H1 (cell line): ENCODE data around the gene SIPA1L3. TPM values are rescaled to one million over a fixed set of nuclear protein-coding genes. Genes with fewer than 3 reads are reported as not detected.

ENCODE experiments used
- ASH2L ChIP-seq: fragments of 200-600, 300-600 bp; sonication (generic); IDR thresholded peaks from one replicate; pipeline ENCODE4 v1.7.1; 2017; ENCODE audit warnings: low read length
- CBX8 ChIP-seq: fragments of 300-800, 300-1000 bp; sonication (generic); IDR thresholded peaks from 2 replicates; pipeline ENCODE4 v1.7.1; 2016; ENCODE audit warnings: low read depth, low read length, borderline replicate concordance
- CHD7 ChIP-seq: fragments of 300-600 bp; sonication (generic); IDR thresholded peaks from 2 replicates; pipeline ENCODE4 v1.7.1; 2012; ENCODE audit warnings: low read length, moderate library complexity, mild to moderate bottlenecking, inconsistent platforms; ENCODE audit not compliant: insufficient replicate concordance
- E2F6 ChIP-seq: IDR thresholded peaks from 2 replicates; pipeline ENCODE4 v1.6.1; 2012; ENCODE audit warnings: inconsistent platforms
- KDM4A ChIP-seq: IDR thresholded peaks from one replicate; pipeline ENCODE4 v1.7.1; 2012; ENCODE audit warnings: low read depth, mild to moderate bottlenecking, moderate library complexity, low read length, inconsistent platforms; ENCODE audit not compliant: severe bottlenecking
- SIN3A ChIP-seq, 2 experiments: IDR thresholded peaks in 1 of 2; conservative IDR thresholded peaks in 1 of 2; 2 replicates each; pipeline ENCODE4 v1.6.1; 2011 to 2012; ENCODE audit warnings: low read length in 2 of 2, improper control_type of control experiment in 1 of 2, low read depth in 1 of 2, mild to moderate bottlenecking in 1 of 2
- SIX5 ChIP-seq: IDR thresholded peaks from 2 replicates; pipeline ENCODE4 v1.6.1; 2011; ENCODE audit warnings: mild to moderate bottlenecking, low read depth, low read length
- SP1 ChIP-seq: IDR thresholded peaks from 2 replicates; pipeline ENCODE4 v1.6.1; 2011; ENCODE audit warnings: low read depth, low read length
- TAF1 ChIP-seq: IDR thresholded peaks from 2 replicates; pipeline ENCODE4 v1.6.1; 2011; ENCODE audit warnings: mild to moderate bottlenecking, low read depth, low read length
- YY1 ChIP-seq: IDR thresholded peaks from 2 replicates; pipeline ENCODE4 v1.6.1; 2011; ENCODE audit warnings: low read depth, mild to moderate bottlenecking, low read length
- polyA plus RNA-seq, 7 experiments: library from polyadenylated mRNA; depleted of rRNA in 3 of 7; stranded (reverse) in 5 of 7; unstranded in 2 of 7; fragments of >200 nt in 5 of 7; fragments of 200-250 nt in 2 of 7; gene quantifications; 1 replicate in 5 of 7; 2 replicates in 1 of 7; 4 replicates in 1 of 7; pipeline versions ENCODE4 v1.2.1 to v1.2.3, GENCODE V29; 2011 to 2013; ENCODE audit warnings: missing spikeins in 2 of 7, mixed read lengths in 2 of 7
- total RNA-seq: library from RNA; stranded (reverse); fragmentation: NEBNext Ultra II Directional; extraction: Animal tissue kit (Norgen Biotek cat#: 25700); gene quantifications from 2 replicates; pipeline ENCODE4 v1.2.1, GENCODE V29; 2021

The SIPA1L3 gene
- total and polyA plus RNA-seq, 2 of the 8 experiments (the other 6 are each of a cell fraction or from before 2014, with no cell fraction given) = 15.0 to 54.9 TPM

GRCh38 chr19:38030686-38031422 is 123.8 kb downstream of the SIPA1L3 start (continued):
- no peak for TF ChIP-seq CHD7
- TF ChIP-seq E2F6 = no peak
- no peak for TF ChIP-seq TAF1
- TF ChIP-seq CBX8 = no peak
- TF ChIP-seq ASH2L = no peak
- TF ChIP-seq SIN3A (conservative IDR thresholded peaks at IDR 0.05 in 1 of 2, IDR thresholded peaks at IDR 0.05 in 1 of 2; ENCODE audit: low read depth in 1 of 2, low read length in 2 of 2) = no peak
- no peak for TF ChIP-seq YY1
- no peak for TF ChIP-seq KDM4A
- TF ChIP-seq SP1 = no peak
- no peak for TF ChIP-seq SIX5
